NCI-H128 (cell line): ENCODE measurements around the gene PSMB1.
"Not testable (repeated sequence)": the region's sequence is repeated elsewhere in the genome, so short reads cannot be mapped to it uniquely, and the experiment has no call there.

Experiments used
- DNase-seq: peaks from one replicate; lab custom pipeline; 2025; ENCODE audit not compliant: unreplicated experiment; lab: John Stamatoyannopoulos, UW

PSMB1 gene

DNA sequence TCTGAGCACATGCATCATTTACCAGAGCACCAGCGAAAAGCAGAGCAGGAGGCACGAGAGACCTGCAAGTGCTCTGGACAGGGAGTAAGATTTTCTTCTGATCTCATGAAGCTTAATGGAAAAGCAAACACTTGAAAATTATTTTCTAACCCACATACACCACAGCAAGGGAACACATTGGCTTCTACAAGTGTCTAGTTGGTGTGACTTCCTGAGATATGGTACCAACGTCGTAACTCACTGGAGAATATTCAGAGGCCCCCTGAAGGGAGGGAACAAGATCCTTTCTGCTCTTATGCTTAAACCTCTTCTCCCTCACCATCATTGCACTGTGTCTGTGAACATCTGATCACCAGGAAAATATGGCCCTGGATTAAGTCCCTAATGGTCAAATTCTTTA, 48.6 kb downstream of the PSMB1 start:
- DNase-seq: no peak

GRCh38 chr6:170503414-170503761, 49.7 kb downstream of the PSMB1 start:
- DNase-seq: no peak

DNA sequence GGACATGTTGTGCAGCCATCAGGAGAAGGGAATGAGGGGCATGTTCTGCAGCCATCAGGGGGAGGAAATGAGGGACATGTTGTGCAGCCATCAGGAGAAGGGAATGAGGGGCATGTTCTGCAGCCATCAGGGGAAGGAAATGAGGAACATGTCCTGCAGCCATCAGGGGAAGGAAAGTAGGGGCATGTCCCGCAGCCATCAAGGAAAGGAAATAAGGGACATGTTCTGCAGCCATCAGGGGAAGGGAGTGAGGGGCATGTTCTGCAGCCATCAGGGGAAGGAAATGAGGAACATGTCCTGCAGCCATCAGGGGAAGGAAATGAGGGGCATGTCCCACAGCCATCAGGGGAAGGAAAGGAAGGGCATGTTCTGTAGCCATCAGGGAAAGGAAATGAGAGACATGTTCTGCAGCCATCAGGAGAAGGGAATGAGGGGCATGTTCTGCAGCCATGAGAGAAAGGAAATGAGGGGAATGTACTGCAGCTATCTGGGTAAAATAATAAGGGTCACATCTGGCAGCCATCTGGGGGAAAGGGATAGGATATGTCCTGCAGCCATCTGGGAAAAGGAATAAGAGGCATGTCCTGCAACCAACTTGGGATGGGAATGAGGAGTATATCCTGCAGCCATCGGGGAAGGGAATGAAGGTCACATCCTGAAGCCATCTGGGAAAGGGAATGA, 50.2 kb downstream of the PSMB1 start:
- not testable (repeated sequence) for DNase-seq

- DNase-seq: not testable (repeated sequence)
Measured at GRCh38 chr6:170502268-170502667, 50.8 kb downstream of the PSMB1 start.

- no peak for DNase-seq
Measured at GRCh38 chr6:170500955-170501590, 52.0 kb downstream of the PSMB1 start.

GRCh38 chr6:170497841-170498301, 55.2 kb downstream of the PSMB1 start:
- no peak for DNase-seq

GRCh38 chr6:170493354-170493753, 59.8 kb downstream of the PSMB1 start:
- DNase-seq: no peak

- no peak for DNase-seq
Measured at GRCh38 chr6:170490259-170490658, 62.8 kb downstream of the PSMB1 start.

DNA sequence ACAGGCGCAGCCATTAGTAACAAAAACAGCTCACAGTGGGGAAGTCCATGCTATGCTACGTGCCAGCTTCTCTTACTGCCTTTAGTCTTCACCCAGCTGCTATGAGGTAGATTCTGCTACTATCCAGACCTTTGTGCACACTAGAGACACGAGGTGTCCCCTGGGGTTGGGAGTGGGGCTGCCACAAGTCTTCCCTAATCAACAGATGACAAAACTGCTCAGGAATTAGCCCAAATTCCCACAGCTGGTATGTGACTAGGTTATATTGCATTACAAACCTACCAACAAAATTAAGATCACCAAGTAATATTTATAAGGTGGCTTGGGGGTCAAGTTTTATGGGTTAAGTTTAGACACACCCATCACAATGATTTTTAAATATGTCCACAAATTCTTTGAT, 63.3 kb downstream of the PSMB1 start:
- no peak for DNase-seq

GRCh38 chr6:170487707-170488329, 65.3 kb downstream of the PSMB1 start:
- DNase-seq: no peak

DNA sequence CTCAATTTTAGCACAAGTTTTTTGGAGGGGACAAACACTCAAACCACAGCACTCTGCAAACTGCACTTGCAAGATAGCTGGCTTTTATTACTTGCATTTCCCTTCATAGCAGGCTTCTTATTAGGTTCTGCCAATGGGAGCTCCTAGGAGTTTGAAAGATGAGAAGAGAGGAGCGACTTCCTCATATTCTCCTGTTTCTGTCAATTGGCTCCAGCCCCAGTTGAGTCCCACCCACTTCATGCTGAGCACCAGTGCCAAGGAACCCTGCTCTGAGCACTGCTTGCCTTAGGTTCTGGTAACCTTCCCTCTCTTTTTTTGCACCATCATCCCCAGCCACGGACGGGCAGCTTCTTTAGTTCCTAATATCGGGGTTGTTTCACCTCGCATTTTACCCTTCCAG, 67.9 kb downstream of the PSMB1 start:
- no peak for DNase-seq
